Measurements from ENCODE around the gene MON2.

MON2 gene

GRCh38 chr12:62606654-62607053 is 140.0 kb downstream of the MON2 start:
- no peak for DNase-seq (ENCODE audit: low spot score)

DNA sequence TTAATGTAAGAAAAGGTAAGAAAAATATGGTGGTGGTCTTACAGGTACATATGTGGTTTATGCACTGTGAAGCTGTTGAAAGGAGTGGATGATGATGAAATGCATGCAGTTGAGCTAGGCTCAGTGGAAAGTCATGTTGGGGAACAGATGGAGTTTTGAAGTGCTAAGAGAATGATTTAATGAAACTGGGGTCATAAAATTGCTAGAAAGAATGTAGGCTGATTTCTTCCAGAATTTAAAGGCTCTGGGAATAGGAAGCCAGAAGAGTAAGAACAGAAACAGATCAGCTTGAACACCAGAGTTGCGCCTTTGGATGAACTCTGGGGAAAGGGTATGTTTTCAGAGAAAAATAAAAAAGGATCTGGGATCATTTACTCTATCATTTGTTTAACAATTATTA is 146.5 kb downstream of the MON2 start:
- no peak for DNase-seq (ENCODE audit: low spot score)

DNA sequence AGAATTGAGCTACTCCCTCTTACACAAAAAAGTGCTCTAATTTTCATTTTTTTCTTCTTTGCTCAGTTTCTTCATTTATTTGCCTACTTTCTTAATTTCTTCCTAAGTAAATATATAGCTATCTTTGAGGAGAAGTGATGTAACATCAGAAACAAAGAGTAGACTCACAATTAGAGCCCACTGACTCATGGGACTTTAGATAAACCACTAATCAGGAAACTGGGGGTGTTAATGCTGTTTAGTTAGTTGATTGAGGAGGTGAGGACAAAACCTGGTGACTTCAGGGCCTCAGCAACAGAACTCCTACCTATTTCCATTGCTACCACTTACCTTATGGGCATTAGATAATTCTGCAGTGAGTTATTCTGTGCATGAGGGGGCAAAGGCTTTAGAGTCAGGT is 151.7 kb downstream of the MON2 start:
- DNase-seq (ENCODE audit: low spot score), result no peak

- no peak for DNase-seq (ENCODE audit: low spot score)
Measured at GRCh38 chr12:62618930-62619329, 152.3 kb downstream of the MON2 start.

DNA sequence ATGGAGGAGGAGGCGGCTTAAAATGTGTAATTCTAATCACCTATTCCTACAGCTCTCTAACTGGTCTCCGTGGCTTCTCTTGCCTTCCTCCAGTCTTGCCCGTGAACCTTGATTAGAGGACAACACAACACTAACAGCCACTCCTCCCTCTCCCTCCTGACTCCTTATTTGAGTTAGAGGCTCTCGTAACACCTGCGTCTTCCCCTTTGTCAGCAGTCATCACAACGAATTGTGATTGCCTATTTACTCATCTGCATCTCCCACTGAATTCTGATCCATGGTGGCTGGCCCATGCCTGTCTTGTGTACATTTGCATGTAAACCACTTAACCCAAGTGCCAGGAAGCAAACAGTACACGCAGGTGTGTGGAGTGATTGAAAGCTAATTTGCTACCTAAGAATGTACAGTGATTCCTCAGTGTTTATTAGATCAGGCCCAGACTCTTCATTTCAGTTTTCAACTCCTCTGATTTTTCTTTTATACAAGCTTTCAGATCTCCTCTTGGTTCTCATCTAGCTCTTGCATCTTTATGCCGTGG is 154.5 kb downstream of the MON2 start:
- no peak for DNase-seq (ENCODE audit: low spot score)

GRCh38 chr12:62622177-62622576 is 155.6 kb downstream of the MON2 start:
- DNase-seq (ENCODE audit: low spot score), result no peak

- DNase-seq (ENCODE audit: low spot score), result no peak
Measured at GRCh38 chr12:62625228-62625627, 158.6 kb downstream of the MON2 start.

- no peak for DNase-seq (ENCODE audit: low spot score)
Measured at GRCh38 chr12:62627181-62627580, 160.6 kb downstream of the MON2 start.

DNA sequence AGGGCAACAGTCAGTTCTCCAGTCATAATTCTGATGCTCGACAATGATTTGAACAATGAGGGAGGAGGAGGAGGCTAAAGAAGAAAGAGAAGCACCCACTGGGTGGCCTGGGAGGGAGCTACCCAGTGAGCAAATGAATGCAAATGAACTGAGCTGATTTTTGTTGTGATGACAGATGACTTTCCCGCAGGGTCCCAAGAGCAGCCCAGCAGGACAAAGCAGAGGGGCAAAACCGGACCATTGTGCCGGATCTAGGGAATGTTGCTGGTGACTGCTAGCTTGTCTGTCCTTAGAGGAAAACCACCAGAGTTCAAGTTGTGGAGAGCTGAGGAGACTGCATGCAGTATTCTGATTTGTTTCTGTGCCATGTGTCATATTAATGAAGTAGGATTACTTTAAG is 162.8 kb downstream of the MON2 start:
- no peak for DNase-seq (ENCODE audit: low spot score)

- no peak for DNase-seq (ENCODE audit: low spot score)
Measured at GRCh38 chr12:62629971-62630739, 163.5 kb downstream of the MON2 start.

DNA sequence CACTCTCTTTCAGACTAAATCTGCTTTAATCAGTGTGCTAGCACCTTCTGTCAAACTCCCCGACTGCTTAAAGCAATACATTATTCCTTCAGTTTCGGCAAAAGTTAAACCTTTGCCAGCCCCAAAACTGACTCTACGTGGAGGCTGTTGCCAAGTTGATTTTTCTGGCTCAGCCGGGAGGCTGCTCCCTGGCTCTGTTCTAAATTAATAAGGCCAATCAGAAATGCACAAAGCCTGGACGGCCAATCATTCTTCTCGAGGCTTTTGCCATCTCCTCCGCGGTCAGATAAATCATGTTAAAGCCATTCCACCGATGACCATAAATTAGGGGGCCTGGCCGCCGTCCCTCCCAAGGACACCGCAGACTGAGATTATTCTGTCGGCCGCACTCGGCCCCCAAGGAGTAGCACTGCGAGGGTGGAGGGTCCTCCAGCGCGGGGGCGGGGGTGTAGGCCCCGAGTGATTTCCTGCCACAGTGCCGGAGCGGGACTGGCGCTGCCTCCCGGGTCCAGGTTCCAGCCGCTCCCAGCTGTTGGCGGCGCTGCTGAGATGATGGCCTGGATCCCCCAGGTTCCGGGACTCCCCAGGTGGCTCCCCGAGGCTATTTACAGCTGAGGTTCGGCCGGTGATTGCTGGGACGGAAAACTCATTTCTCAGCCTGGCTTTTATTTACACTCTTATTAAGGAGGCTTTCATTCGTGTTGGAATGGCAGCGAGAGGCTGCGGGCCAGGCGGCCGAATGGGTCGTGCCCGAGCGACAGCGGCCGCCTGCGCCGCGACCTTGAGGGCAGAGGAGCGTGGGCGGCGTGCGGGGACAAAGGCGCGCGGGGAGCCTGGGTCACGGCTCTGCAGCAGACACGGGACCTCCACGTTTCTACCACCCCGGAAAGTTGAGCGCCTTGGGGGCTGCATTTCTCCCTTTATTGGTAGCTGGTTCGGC is 165.1 kb downstream of the MON2 start:
- DNase-seq (ENCODE audit: low spot score), result peak; percentile 82

GRCh38 chr12:62632411-62632918 is 165.8 kb downstream of the MON2 start:
- DNase-seq (ENCODE audit: low spot score), result peak; percentile 83

DNA sequence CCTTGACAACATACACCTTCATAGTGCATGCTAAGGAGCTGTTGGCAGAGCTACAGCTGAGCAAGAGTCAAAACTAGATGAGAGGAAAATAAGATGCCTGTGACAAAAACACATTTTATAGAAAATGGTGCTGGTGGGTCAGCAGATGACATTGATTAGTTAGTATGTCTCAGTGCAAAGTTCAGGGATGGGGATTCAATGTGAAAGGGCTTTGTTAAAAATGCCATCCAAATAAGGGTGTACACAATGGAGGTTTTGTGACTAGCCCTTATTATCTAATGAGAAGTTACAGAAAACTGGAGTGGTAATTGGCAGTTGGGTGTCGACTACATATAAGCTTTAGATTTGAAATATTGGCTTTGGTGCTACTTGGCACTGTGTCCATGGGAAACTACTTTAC is 169.0 kb downstream of the MON2 start:
- no peak for DNase-seq (ENCODE audit: low spot score)

GRCh38 chr12:62637679-62638078 is 171.1 kb downstream of the MON2 start:
- no peak for DNase-seq (ENCODE audit: low spot score)

- no peak for DNase-seq (ENCODE audit: low spot score)
Measured at GRCh38 chr12:62640910-62641448, 174.4 kb downstream of the MON2 start.

DNA sequence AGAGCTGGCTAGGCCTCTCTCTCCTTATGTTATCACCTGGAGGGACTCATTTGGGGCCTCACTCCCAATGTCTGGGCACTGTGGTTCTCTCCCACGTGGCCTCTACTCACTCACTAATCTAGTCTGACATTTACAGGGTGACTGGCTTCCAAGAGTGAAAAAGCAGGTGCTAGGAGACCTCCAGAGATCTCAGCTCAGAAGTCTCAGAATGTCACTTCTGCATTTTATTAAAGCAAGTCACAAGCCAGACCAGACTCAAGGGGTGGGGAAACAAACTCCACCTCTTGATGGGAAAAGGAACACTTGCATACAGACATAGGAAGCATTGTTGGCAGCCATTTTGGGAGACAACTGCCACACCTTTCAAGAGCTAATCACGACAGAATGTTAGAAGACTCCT is 175.9 kb downstream of the MON2 start:
- DNase-seq (ENCODE audit: low spot score), result no peak

DNA sequence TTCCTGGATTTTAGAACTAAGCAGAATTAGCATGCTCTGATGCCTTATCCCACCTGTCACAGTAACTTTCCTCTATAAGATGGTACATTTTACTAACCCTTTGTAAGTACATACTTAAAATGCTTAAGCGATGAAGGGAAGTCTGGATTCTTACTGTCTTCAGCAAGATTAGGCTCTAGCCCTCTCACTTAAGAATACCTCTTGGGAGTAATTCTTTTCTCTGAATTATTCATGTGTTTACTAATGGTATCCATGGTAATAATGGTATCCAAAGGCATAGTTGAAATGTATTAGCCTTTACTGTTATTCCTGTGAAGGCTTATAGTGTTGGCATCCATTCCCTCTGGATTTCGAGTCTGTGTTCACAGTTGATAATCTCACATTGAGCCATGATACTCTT is 176.9 kb downstream of the MON2 start:
- no peak for DNase-seq (ENCODE audit: low spot score)

DNA sequence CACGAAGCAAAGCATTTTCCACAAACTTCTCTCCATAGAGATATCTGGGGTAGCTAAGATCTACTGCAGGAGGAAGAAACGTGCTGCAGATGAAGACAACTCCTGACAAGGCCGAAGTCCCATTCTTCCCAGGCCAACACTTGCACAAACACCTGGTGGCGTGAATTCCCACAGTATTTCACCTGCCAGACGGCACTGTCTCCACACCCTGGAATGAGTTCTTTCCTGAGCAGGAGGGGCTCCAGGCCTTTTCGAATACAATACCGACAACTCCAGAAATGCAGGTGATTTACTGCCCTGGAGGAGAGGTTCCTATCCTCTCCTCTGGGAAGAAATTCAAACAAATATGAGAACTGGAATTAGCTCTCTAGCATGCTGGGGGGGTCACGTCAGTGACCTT is 179.9 kb downstream of the MON2 start:
- no peak for DNase-seq (ENCODE audit: low spot score)

- DNase-seq (ENCODE audit: low spot score), result no peak
Measured at GRCh38 chr12:62647586-62647985, 181.0 kb downstream of the MON2 start.

GRCh38 chr12:62649412-62650138 is 182.9 kb downstream of the MON2 start:
- DNase-seq (ENCODE audit: low spot score), result no peak
